Islet precursor cell (in vitro differentiated cells): Measurements from ENCODE around the gene BCL6.
A peak's percentile ranks its signal among the peaks of the same experiment; 100 is the strongest.

Experiments used
- DNase-seq: peaks from one replicate; pipeline ENCODE4 v3.0.0-alpha.2; 2018

The BCL6 gene

GRCh38 chr3:187738331-187739093 lies 6.8 kb downstream of the BCL6 start:
- peak; percentile 93 for DNase-seq

GRCh38 chr3:187738071-187738330 lies 7.3 kb downstream of the BCL6 start:
- DNase-seq: no peak

GRCh38 chr3:187737368-187738070 lies 7.7 kb downstream of the BCL6 start:
- peak; percentile 89 for DNase-seq

GRCh38 chr3:187737006-187737367 lies 8.3 kb downstream of the BCL6 start:
- no peak for DNase-seq

- DNase-seq: peak; percentile 89
These were observed 8.8 kb downstream of the BCL6 start for GRCh38 chr3:187736418-187736871.

- no peak for DNase-seq
These were observed 9.4 kb downstream of the BCL6 start for GRCh38 chr3:187735837-187736236.

- no peak for DNase-seq
These were observed 9.9 kb downstream of the BCL6 start for GRCh38 chr3:187735383-187735782.

GRCh38 chr3:187734841-187735240 lies 10.4 kb downstream of the BCL6 start:
- no peak for DNase-seq

- no peak for DNase-seq
These were observed 11.9 kb downstream of the BCL6 start for GRCh38 chr3:187733371-187733770.

- no peak for DNase-seq
These were observed 15.7 kb downstream of the BCL6 start for GRCh38 chr3:187729598-187729997.

- no peak for DNase-seq
These were observed 16.2 kb downstream of the BCL6 start for GRCh38 chr3:187728940-187729583.

GRCh38 chr3:187728248-187728647 lies 17.0 kb downstream of the BCL6 start:
- DNase-seq: no peak

- no peak for DNase-seq
These were observed 18.7 kb downstream of the BCL6 start for GRCh38 chr3:187726564-187726963.

GRCh38 chr3:187725653-187726370 lies 19.5 kb downstream of the BCL6 start:
- no peak for DNase-seq

GRCh38 chr3:187725224-187725623 lies 20.0 kb downstream of the BCL6 start:
- no peak for DNase-seq

GRCh38 chr3:187722206-187722612 lies 23.1 kb downstream of the BCL6 start:
- DNase-seq: no peak

- no peak for DNase-seq
These were observed 24.2 kb downstream of the BCL6 start for GRCh38 chr3:187721055-187721454.

GRCh38 chr3:187720337-187720670 lies 25.0 kb downstream of the BCL6 start:
- no peak for DNase-seq

GRCh38 chr3:187719628-187720336 lies 25.5 kb downstream of the BCL6 start:
- DNase-seq: no peak

GRCh38 chr3:187718802-187719201 lies 26.5 kb downstream of the BCL6 start:
- no peak for DNase-seq

- no peak for DNase-seq
These were observed 27.7 kb downstream of the BCL6 start for GRCh38 chr3:187717572-187717971.

GRCh38 chr3:187714404-187714979 lies 30.8 kb downstream of the BCL6 start:
- DNase-seq: peak; percentile 90

- no peak for DNase-seq
These were observed 31.8 kb downstream of the BCL6 start for GRCh38 chr3:187713504-187713903.
